Mucosa of descending colon (tissue), 3 donors: ENCODE results near the gene FZR1. TPM values are rescaled to one million over a fixed set of nuclear protein-coding genes. Genes with fewer than 3 reads are reported as not detected.
"Not testable (repeated sequence)": the region's sequence is repeated elsewhere in the genome, so short reads cannot be mapped to it uniquely, and the experiment has no call there.

Experiments used
- ATAC-seq: fragments of 200-7000 bp; cut with Tn5 transposase; one replicate; pipeline ENCODE4 v1.9.1; 2020; ENCODE audit warnings: mild to moderate bottlenecking, moderate library complexity
- DNase-seq, 3 donors: peaks; one replicate each; pipeline ENCODE4 v3.0.0-alpha.2; 2020
- H3K36me3 ChIP-seq: fragments of 200-600 bp; one replicate; pipeline ENCODE4 v1.8.0; 2021; ENCODE audit warnings: low read depth, mild to moderate bottlenecking
- H3K4me1 ChIP-seq: fragments of 200-600 bp; one replicate; pipeline ENCODE4 v1.8.0; 2021; ENCODE audit warnings: low read depth, mild to moderate bottlenecking
- H3K4me3 ChIP-seq: fragments of 200-600 bp; one replicate; pipeline ENCODE4 v1.8.0; 2021; ENCODE audit warnings: mild to moderate bottlenecking
- H3K9me3 ChIP-seq: fragments of 200-600 bp; one replicate; pipeline ENCODE4 v1.8.0; 2021; ENCODE audit warnings: mild to moderate bottlenecking
- intact Hi-C, 2 donors: fragments of 100-400 bp; cut with DNase I in 1 of 2; cut with micrococcal nuclease in 1 of 2; formaldehyde crosslinking; loops; one replicate each; pipeline versions ENCODE4 v1.11.0 to v1.11.1; 2022; cut with DNase I, micrococcal nuclease
- total RNA-seq, 3 donors: library from RNA; stranded (reverse); fragmentation: NEBNext Ultra II Directional in 2 of 3; extraction: Animal tissue kit (Norgen Biotek cat#: 25700) in 2 of 3; gene quantifications; one replicate each; pipeline versions ENCODE4 v1.2.1 to v1.2.4, GENCODE V29; 2021 to 2023
- TF ChIP-seq, protein P1 (sequence below): fragments of 200-600 bp; IDR thresholded peaks from one replicate; pipeline ENCODE4 v1.8.0; 2022; ENCODE audit warnings: antibody characterized with exemption, mild to moderate bottlenecking
- donor health status: DM: no; HTN: no; CAD: no; lungs with moderate emphysema.
- donor health status: DM: no; HTN: no; CAD: no.
- donor health status: DM: no; HTN: yes; CAD: no.

Gene FZR1
- total RNA-seq, 3 donors from 2014 or later, result 35.9 to 59.6 (median 46.4) TPM

DNA sequence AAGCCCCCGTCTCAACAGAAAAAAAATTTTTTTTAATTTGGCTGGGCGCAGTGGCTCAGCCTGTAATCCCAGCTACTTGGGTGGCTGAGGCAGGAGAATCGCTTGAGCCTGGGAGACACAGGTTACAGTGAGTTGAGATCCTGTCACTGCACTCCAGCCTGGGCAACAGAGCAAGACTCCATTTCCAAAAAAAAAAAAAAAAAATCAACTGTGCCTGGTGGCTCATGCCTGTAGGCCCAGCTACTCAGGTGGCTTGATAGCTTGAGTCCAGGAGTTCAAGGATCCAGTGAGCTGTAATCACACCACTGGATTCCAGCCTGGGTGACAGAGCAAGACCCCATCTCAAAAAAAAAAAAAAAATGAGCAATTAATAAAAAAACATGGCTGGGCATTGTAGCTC, 4.3 kb upstream of the FZR1 start:
- TF ChIP-seq, protein P1, sequence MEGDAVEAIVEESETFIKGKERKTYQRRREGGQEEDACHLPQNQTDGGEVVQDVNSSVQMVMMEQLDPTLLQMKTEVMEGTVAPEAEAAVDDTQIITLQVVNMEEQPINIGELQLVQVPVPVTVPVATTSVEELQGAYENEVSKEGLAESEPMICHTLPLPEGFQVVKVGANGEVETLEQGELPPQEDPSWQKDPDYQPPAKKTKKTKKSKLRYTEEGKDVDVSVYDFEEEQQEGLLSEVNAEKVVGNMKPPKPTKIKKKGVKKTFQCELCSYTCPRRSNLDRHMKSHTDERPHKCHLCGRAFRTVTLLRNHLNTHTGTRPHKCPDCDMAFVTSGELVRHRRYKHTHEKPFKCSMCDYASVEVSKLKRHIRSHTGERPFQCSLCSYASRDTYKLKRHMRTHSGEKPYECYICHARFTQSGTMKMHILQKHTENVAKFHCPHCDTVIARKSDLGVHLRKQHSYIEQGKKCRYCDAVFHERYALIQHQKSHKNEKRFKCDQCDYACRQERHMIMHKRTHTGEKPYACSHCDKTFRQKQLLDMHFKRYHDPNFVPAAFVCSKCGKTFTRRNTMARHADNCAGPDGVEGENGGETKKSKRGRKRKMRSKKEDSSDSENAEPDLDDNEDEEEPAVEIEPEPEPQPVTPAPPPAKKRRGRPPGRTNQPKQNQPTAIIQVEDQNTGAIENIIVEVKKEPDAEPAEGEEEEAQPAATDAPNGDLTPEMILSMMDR, result no peak
- Histone ChIP-seq H3K4me3 (no peak overlapping the region), H3K4me1 (peaks cover 18% of the 10 kb centered on the region), H3K36me3 (no peaks in the 10 kb centered on the region), H3K9me3 (no peaks in the 10 kb centered on the region)
- no peak for ATAC-seq
- intact Hi-C loops, result no loop called here
- DNase-seq, result no peak

DNA sequence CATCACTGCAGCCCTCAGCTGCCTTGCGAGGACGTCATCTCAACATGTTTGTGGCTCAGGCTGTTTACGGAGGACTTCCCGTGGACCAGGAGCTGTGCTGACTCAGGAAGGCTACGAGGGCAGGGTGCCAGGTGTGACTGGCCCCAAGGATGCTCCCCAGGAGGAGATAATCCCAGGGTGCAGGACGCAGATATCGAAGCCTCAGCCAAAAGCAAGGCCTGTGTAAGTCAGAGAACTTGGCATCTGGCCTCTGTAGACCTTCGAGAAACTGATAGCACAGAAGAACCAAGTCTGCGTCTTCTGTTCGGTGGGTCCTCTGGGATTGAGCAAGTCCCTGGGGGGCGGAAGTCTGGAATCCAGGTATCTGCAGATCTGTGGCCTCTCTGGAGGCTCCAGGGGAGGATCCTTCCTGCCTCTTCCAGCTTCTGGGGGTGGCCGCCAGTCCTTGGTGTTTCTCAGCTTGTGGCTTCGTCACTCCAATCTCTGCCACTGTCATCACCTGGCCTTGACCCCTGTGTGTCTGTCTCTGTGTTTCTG, 3.0 kb upstream of the FZR1 start:
- TF ChIP-seq, protein P1, result no peak
- Histone ChIP-seq H3K9me3 (no peaks in the 10 kb centered on the region), H3K36me3 (no peaks in the 10 kb centered on the region), H3K4me3 (no peak overlapping the region), H3K4me1 (peaks cover 25% of the 10 kb centered on the region)
- intact Hi-C loops, result no loop called here
- DNase-seq (no peak), ATAC-seq (no peak)

DNA sequence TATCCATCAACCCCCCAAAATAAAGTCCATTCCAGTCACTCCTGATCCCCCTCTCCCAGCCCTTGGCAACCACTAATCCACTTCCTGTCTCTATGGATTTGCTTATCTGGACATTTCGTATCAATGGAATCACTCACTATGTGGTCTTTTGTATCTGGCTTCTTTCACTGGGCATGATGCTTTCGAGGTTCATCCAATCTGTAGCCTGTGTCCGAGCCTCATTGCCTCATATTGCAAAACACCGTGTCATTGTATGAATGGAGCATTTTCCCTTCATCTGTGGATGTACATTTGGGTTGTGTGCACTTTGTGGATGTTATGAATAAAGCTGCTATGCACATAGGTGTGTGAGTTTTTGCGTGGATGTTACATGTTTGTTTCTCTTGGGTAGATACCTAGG, 1.4 kb upstream of the FZR1 start:
- ATAC-seq, result no peak
- Histone ChIP-seq H3K4me3 (no peak overlapping the region), H3K36me3 (no peaks in the 10 kb centered on the region), H3K9me3 (no peaks in the 10 kb centered on the region), H3K4me1 (peaks cover 22% of the 10 kb centered on the region)
- TF ChIP-seq, protein P1, result no peak
- intact Hi-C loops, result no loop called here
- DNase-seq, result no peak

DNA sequence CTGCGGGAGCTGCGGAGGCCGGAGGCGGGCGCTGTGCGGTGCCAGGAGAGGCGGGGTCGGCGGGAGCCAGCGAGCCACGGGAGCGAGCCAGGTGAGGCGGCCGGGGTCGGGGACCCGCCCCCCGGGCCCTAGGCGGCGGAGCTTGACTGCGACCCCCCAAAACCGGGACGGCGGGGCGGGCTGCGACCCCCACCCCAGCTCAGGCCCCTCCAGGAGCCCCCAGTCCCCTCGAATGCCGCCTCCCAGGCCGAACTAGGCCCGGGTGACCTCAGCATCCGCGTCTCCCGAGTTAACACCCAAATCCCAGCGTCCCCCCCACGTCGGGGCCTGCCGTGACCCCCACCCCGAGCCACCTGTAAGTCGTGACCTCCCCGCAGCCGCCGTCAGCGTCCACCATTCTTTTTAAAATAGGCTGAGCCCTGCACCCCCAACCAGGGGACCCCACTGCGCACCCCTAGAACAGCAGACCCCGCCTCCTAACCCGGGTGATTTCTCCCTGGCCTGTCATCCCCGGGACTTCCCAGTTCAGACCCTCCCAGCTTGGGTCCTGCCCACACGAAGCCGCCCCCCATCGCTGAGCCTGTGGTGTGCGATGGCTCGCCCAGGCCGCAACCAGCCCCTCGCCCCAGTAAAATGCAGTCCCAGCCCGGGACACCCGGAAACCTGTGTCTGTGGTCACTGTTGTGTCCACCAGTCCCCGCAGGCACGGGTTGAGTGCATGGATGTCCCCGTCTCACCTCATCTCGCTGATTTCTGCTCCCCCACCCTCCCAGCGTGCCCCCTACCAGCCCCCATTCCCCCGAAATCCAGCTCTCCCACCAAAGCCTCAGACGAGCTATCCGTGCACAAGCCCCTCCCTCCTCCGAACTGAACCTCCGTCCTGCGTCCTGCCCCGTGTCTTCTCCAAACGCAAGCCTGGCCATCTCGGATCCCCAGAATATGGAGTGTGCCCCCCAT, 551 bp downstream of the FZR1 start:
- TF ChIP-seq, protein P1, result no peak
- intact Hi-C loops, result no loop called here
- Histone ChIP-seq H3K9me3 (no peaks in the 10 kb centered on the region), H3K4me3 (peak overlapping the region; percentile 95), H3K36me3 (no peaks in the 10 kb centered on the region), H3K4me1 (peaks cover 15% of the 10 kb centered on the region)
- DNase-seq, result peak; percentile 51 to 84 (median 61)
- peak; percentile 1 for ATAC-seq

DNA sequence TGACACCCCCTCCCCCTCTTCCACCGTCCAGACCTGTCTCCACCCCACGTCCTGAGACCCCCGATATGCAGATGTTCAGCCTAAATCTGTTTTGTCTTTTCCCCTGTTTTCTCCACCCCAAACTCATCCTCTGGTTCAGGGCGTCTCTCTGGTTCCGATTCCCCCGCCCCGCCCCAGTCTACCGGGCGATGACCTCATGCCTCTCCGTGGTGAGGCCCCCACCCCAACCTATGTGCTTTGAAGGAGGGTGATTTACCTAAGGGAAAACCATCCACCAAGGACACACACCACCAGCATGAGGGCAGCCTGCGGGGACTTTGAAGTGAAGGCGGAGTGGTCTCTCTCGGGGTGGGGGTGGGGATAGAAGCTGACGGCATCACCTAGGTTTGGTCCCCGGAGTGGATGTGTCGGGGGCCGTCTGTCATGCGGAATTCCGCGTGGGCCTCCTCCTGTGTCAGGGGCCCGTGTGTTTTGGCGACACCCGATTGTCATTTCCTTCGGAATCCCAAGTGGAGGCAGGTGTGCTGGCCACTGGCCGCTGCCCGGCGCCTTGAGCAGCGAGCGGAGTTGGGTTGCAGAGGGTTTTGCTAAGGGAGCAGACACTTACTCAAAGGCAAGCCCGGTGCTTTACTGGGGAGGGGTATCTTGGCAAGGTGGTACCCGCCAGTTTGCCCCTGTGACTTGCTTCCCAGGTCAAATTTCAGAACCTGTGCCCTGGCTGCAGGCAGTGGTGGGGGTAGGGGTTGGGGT, 1.4 kb downstream of the FZR1 start:
- no peaks in the 10 kb centered on the region for H3K36me3 ChIP-seq
- TF ChIP-seq, protein P1, result no peak
- no peaks in the 10 kb centered on the region for H3K9me3 ChIP-seq
- no peak overlapping the region for H3K4me3 ChIP-seq
- DNase-seq, result peak in 2 of 3 donors; percentile 41 to 58
- intact Hi-C loops, result no loop called here
- ATAC-seq, result no peak
- peaks cover 15% of the 10 kb centered on the region for H3K4me1 ChIP-seq

DNA sequence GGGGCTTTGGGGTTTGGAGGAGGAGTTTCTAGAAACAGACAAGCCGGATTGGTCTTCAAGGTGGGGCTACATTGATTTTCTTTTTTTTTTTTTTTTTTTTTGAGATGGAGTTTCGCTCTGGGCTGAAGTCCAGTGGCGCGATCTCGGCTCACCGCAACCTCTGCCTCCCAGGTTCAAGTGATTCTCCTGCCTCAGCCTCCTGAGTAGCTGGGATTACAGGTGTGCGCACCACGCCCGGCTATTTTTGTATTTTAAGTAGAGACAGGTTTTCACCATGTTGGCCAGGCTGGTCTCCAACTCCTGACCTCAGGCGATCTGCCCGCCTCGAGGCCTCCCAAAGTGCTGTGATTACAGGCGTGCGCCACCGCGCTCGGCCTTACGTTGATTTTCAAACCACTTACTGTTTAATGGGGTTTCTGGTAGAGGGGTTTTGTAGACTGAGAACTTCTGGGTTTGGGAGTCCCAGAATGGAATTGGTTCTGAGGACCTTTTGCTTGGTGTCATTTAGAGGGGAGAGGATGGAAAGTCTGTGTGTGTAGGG, 2.1 kb downstream of the FZR1 start:
- DNase-seq, result not testable (repeated sequence)

More for the DNA sequence above, 2.1 kb downstream of the FZR1 start:
- ATAC-seq, H3K9me3 ChIP-seq, intact Hi-C loops, H3K36me3 ChIP-seq, H3K4me3 ChIP-seq: not testable (repeated sequence)
- H3K4me1 ChIP-seq, result peaks cover 15% of the 10 kb centered on the region
